ENCODE measurements around the gene MYL3. TPM values are rescaled to one million over a fixed set of nuclear protein-coding genes. Genes with fewer than 3 reads are reported as not detected.

MYL3 gene
- polyA plus RNA-seq, 2 of the 4 experiments (the other 2 are of a cell fraction): 0.25 TPM; not detected in 1

GRCh38 chr3:46846624-46847542, 16.4 kb downstream of the MYL3 start (continued):
- TF ChIP-seq ELK1 (IDR thresholded peaks at IDR 0.05; ENCODE audit: low read depth, low read length): no peak

GRCh38 chr3:46845860-46846623, 17.2 kb downstream of the MYL3 start:
- no peak overlapping the region for H3K4me2 ChIP-seq
- DNase-seq (ENCODE audit: low read depth in 1 of 2, low spot score in 1 of 2): no peak

GRCh38 chr3:46845397-46845859, 17.8 kb downstream of the MYL3 start:
- Histone ChIP-seq H3K9me3 (peaks cover 13% of the 10 kb centered on the region; the same call in 2 of the 3 replicates), H3K4me3 (no peak overlapping the region), H3K4me2 (no peak overlapping the region), H3K4me1 (no peaks in the 10 kb centered on the region), H3K27ac (no peak overlapping the region)
- CTCF ChIA-PET: interaction anchor here (1.3 to 1.6 kb wide), 2 partner anchors 23 to 26 kb away, joined by 3 read pairs; no protein-coding TSS in a partner anchor
- FAIRE-seq (no peak), ATAC-seq (peak in 1 of 2 experiments; percentile 49; a peak in 3 of 6 replicates), DNase-seq (ENCODE audit: low read depth in 1 of 2, low spot score in 1 of 2) (no peak)
- 54% methylated on average over 16 of the region's 23 CpGs for WGBS (ENCODE audit: missing lambda C conversion rate)
- POLR2A ChIA-PET: no interaction called here
- no peak for TF ChIP-seq ZFP36 (IDR thresholded peaks at IDR 0.05; ENCODE audit: borderline replicate concordance, partially characterized antibody)
- TF ChIP-seq FOSB (CRISPR knock-in tag; IDR thresholded peaks at IDR 0.05): no peak
- no peak for TF ChIP-seq KDM5A (IDR thresholded peaks at IDR 0.05)
- TF ChIP-seq ATOH8 (CRISPR knock-in tag; IDR thresholded peaks at IDR 0.05; ENCODE audit: low read depth): no peak
- no peak for TF ChIP-seq HOXB13 (CRISPR knock-in tag; IDR thresholded peaks at IDR 0.05; ENCODE audit: low read depth)
- no peak for TF ChIP-seq EHMT2 (IDR thresholded peaks at IDR 0.05; ENCODE audit: low read depth)
- no peak for TF ChIP-seq POLR2A (IDR thresholded peaks at IDR 0.05; ENCODE audit: low read length)
- TF ChIP-seq PHF8 (IDR thresholded peaks at IDR 0.05; ENCODE audit: borderline replicate concordance, low read depth): no peak
- no peak for TF ChIP-seq RNF2 (IDR thresholded peaks at IDR 0.05; ENCODE audit: borderline replicate concordance, low read depth)
- TF ChIP-seq, protein P1, sequence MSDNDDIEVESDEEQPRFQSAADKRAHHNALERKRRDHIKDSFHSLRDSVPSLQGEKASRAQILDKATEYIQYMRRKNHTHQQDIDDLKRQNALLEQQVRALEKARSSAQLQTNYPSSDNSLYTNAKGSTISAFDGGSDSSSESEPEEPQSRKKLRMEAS (IDR thresholded peaks at IDR 0.05): no peak
- no peak for TF ChIP-seq MAFK (IDR thresholded peaks at IDR 0.05; ENCODE audit: partially characterized antibody)
- TF ChIP-seq KDM1A (IDR thresholded peaks at IDR 0.05; ENCODE audit: low read depth): no peak
- TF ChIP-seq RARB (CRISPR knock-in tag; IDR thresholded peaks at IDR 0.05): no peak
- TF ChIP-seq ZSCAN20 (CRISPR knock-in tag; IDR thresholded peaks at IDR 0.05): no peak
- TF ChIP-seq JUNB (IDR thresholded peaks at IDR 0.05): no peak

More at GRCh38 chr3:46845860-46846623, 17.2 kb downstream of the MYL3 start:
- CTCF ChIA-PET: interaction anchor here (1.3 to 1.6 kb wide), 2 partner anchors 23 to 25 kb away, joined by 3 read pairs; no protein-coding TSS in a partner anchor
- FAIRE-seq (no peak), ATAC-seq (peak in 1 of 2 experiments; percentile 49; a peak in 2 of 6 replicates)
- Histone ChIP-seq H3K27ac (no peak overlapping the region), H3K4me1 (no peaks in the 10 kb centered on the region), H3K9me3 (peaks cover 9% of the 10 kb centered on the region; the same call in 2 of the 3 replicates), H3K4me3 (no peak overlapping the region)
- no peak for TF ChIP-seq GATA3 (IDR thresholded peaks at IDR 0.05; ENCODE audit: borderline replicate concordance)
- TF ChIP-seq, protein P1 (IDR thresholded peaks at IDR 0.05): no peak
- TF ChIP-seq KDM1A (IDR thresholded peaks at IDR 0.05; ENCODE audit: low read depth): no peak
- no peak for TF ChIP-seq ATOH8 (CRISPR knock-in tag; IDR thresholded peaks at IDR 0.05; ENCODE audit: low read depth)
- TF ChIP-seq CBX8 (IDR thresholded peaks at IDR 0.05): no peak
- no peak for TF ChIP-seq HOXB5 (CRISPR knock-in tag; IDR thresholded peaks at IDR 0.05)
- TF ChIP-seq PBX3 (IDR thresholded peaks at IDR 0.05): no peak
- no peak for TF ChIP-seq RARB (CRISPR knock-in tag; IDR thresholded peaks at IDR 0.05)
- no peak for TF ChIP-seq NPAS2 (CRISPR knock-in tag; IDR thresholded peaks at IDR 0.05; ENCODE audit: borderline replicate concordance)
- no peak for TF ChIP-seq ZSCAN20 (CRISPR knock-in tag; IDR thresholded peaks at IDR 0.05)
- TF ChIP-seq CHD4 (IDR thresholded peaks at IDR 0.05; ENCODE audit: borderline replicate concordance): no peak
- TF ChIP-seq MAFK (IDR thresholded peaks at IDR 0.05; ENCODE audit: partially characterized antibody): no peak
- no peak for TF ChIP-seq SREBF2 (IDR thresholded peaks at IDR 0.05)
- TF ChIP-seq, protein P2, sequence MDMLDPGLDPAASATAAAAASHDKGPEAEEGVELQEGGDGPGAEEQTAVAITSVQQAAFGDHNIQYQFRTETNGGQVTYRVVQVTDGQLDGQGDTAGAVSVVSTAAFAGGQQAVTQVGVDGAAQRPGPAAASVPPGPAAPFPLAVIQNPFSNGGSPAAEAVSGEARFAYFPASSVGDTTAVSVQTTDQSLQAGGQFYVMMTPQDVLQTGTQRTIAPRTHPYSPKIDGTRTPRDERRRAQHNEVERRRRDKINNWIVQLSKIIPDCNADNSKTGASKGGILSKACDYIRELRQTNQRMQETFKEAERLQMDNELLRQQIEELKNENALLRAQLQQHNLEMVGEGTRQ (IDR thresholded peaks at IDR 0.05): no peak
- TF ChIP-seq HDAC2 (IDR thresholded peaks at IDR 0.05): no peak
- no peak for TF ChIP-seq RFX5 (IDR thresholded peaks at IDR 0.05)
- no peak for TF ChIP-seq ZNF302 (CRISPR knock-in tag; IDR thresholded peaks at IDR 0.05)
- no peak for TF ChIP-seq EHMT2 (IDR thresholded peaks at IDR 0.05; ENCODE audit: low read depth)
- WGBS (ENCODE audit: missing lambda C conversion rate): 78% methylated on average over 10 of the region's 53 CpGs
- POLR2A ChIA-PET: no interaction called here

All from A549 (cell line).